HFF-Myc (cell line): ENCODE data around the gene ADCK2.
"Not testable (repeated sequence)": the region's sequence is repeated elsewhere in the genome, so short reads cannot be mapped to it uniquely, and the experiment has no call there.

Experiments
- DNase-seq: peaks from one replicate; pipeline ENCODE4 v3.0.0-alpha.2; 2011; ENCODE audit warnings: low read depth; ENCODE audit errors: extremely low read depth
- H3K4me3 ChIP-seq: replicated peaks from 2 replicates; pipeline ENCODE4 v1.5.1; 2011; ENCODE audit warnings: low read depth, mild to moderate bottlenecking, control low read depth, low read length
- TF ChIP-seq, protein P1 (sequence below): IDR thresholded peaks from 2 replicates; pipeline ENCODE4 v1.5.1; 2012; ENCODE audit warnings: mild to moderate bottlenecking, low read depth, low read length, control low read depth; ENCODE audit errors: missing control alignments

Gene ADCK2

GRCh38 chr7:140704205-140704604, 31.5 kb downstream of the ADCK2 start:
- H3K4me3 ChIP-seq = no peak overlapping the region
- TF ChIP-seq, protein P1, sequence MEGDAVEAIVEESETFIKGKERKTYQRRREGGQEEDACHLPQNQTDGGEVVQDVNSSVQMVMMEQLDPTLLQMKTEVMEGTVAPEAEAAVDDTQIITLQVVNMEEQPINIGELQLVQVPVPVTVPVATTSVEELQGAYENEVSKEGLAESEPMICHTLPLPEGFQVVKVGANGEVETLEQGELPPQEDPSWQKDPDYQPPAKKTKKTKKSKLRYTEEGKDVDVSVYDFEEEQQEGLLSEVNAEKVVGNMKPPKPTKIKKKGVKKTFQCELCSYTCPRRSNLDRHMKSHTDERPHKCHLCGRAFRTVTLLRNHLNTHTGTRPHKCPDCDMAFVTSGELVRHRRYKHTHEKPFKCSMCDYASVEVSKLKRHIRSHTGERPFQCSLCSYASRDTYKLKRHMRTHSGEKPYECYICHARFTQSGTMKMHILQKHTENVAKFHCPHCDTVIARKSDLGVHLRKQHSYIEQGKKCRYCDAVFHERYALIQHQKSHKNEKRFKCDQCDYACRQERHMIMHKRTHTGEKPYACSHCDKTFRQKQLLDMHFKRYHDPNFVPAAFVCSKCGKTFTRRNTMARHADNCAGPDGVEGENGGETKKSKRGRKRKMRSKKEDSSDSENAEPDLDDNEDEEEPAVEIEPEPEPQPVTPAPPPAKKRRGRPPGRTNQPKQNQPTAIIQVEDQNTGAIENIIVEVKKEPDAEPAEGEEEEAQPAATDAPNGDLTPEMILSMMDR = no peak
- no peak for DNase-seq

DNA sequence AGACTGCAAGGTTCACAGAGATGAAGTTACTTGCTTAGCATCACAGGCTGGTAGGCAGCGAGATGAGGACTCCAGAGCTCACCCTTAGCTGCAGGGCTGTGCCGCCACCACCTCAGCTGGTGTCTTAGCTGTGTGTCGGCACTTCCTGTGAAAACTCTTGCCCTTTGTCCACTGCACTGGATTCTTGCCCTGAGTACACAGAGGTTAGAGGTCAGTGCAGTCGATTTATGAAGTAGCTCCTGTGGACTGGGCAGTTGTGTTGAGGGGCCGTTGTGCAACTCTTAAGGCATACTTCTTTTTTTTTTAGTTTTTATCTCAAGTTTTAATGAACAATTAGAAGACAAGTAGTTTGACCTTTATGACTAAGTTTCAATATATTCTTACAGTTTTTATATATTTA, 34.4 kb downstream of the ADCK2 start:
- H3K4me3 ChIP-seq = no peak overlapping the region
- DNase-seq = no peak
- TF ChIP-seq, protein P1 = no peak

- H3K4me3 ChIP-seq, DNase-seq: not testable (repeated sequence)
Observed at GRCh38 chr7:140708764-140709163, 36.0 kb downstream of the ADCK2 start.

GRCh38 chr7:140712392-140712791, 39.6 kb downstream of the ADCK2 start:
- not testable (repeated sequence) for DNase-seq, H3K4me3 ChIP-seq

DNA sequence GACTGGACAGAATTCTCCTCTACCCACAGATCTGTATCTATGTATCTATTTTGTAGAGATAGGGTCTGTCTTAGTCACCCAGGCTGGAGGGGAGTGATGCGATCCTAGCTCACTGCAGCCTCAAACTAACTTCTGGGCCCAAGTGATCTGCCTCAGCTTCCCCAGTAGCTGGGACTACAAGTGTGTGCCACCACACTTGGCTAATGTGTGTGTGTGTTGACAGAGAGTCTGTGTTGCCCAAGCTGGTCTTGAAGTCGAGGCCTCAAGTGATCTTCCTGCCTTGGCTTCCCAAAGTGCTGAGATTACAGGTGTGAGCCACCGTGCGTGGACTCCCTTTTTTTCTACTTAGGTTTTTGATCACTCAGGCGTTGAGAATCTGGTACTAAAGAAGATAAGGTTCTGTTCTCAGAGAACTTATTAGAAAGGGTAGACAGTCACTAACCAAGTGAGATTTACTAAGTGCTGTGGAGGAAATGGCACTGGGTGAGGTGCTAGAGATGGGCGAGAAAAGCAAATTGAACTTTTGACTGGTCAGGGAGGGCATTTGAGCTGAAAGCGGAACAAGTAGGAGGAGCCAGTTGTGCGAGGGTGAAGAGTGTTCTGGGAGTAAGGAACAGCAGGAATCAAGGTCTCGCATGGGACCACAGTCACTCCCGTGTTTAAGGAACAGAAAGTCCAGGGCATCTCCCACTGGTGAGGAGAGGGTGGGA, 41.7 kb downstream of the ADCK2 start:
- H3K4me3 ChIP-seq = no peak overlapping the region
- TF ChIP-seq, protein P1 = no peak
- DNase-seq = no peak

DNA sequence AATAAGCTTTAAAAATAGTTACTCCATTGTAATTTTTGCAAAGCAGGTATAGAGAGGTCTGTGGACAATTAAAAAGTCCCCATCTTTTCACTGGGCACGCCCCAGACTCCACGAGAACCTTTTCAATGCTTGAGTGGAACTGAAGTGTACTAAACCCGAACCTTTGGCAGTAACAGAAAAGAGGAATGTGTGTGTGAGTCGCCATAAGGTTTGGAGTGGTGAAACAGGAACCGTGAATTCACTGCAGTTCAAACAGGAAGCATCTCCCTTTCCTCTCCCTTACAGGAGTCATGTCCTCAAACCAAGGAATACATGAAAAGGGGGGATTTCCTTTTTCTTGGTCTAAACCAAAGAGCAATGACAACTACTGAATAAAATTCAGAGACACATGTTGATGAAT, 47.0 kb downstream of the ADCK2 start:
- no peak overlapping the region for H3K4me3 ChIP-seq
- TF ChIP-seq, protein P1 = no peak
- no peak for DNase-seq

GRCh38 chr7:140722254-140722653, 49.5 kb downstream of the ADCK2 start:
- TF ChIP-seq, protein P1 = no peak
- no peak for DNase-seq
- no peak overlapping the region for H3K4me3 ChIP-seq

GRCh38 chr7:140723006-140723405, 50.3 kb downstream of the ADCK2 start:
- no peak for DNase-seq
- TF ChIP-seq, protein P1 = no peak
- no peak overlapping the region for H3K4me3 ChIP-seq
